K562 (cell line): ENCODE data around the gene FN3K. TPM values are rescaled to one million over a fixed set of nuclear protein-coding genes. Genes with fewer than 3 reads are reported as not detected.

Source experiments
- ESRRA ChIP-seq: fragments of 450-650 bp; IDR thresholded peaks from 2 replicates; pipeline ENCODE4 v1.6.1; 2014; ENCODE audit warnings: low read depth, mild to moderate bottlenecking, moderate library complexity, borderline replicate concordance
- KAT7 ChIP-seq: sonication (generic); formaldehyde crosslinking; IDR thresholded peaks from 2 replicates; pipeline ENCODE4 v1.8.0; 2022; ENCODE audit warnings: missing genetic modification reagents, mild to moderate bottlenecking, borderline replicate concordance
- KDM2B ChIP-seq: fragments of 250-450 bp; sonication (Bioruptor Pico); IDR thresholded peaks from 2 replicates; pipeline ENCODE4 v1.8.0; 2021; ENCODE audit warnings: mild to moderate bottlenecking, moderate library complexity
- KLF13 ChIP-seq: fragments of 450-650 bp; IDR thresholded peaks from 2 replicates; pipeline ENCODE4 v1.6.1; 2016; ENCODE audit warnings: missing genetic modification characterization, low read depth, mild to moderate bottlenecking, missing compliant biosample characterization, moderate library complexity, borderline replicate concordance
- LCOR ChIP-seq: sonication (generic); formaldehyde crosslinking; IDR thresholded peaks from 2 replicates; pipeline ENCODE4 v1.8.0; 2022; ENCODE audit warnings: mild to moderate bottlenecking, missing genetic modification reagents
- LEF1 ChIP-seq: fragments of 450-650 bp; IDR thresholded peaks from 2 replicates; pipeline ENCODE4 v1.6.1; 2016; ENCODE audit warnings: mild to moderate bottlenecking
- MBD2 ChIP-seq: sonication (generic); IDR thresholded peaks from 2 replicates; pipeline ENCODE4 v1.6.1; 2016; ENCODE audit warnings: low read depth, borderline replicate concordance
- MTA2 ChIP-seq: fragments of 450-650 bp; IDR thresholded peaks from 2 replicates; pipeline ENCODE4 v1.6.1; 2016; ENCODE audit warnings: low read depth
- NR4A1 ChIP-seq, 2 experiments: fragments of 250-450 bp in 1 of 2; fragments of 450-650 bp in 1 of 2; sonication (Bioruptor Pico) in 1 of 2; IDR thresholded peaks; 2 replicates each; pipeline versions ENCODE4 v1.4.0 to v1.6.1; 2016 to 2020; ENCODE audit warnings: mild to moderate bottlenecking in 2 of 2, missing compliant biosample characterization in 1 of 2, missing genetic modification characterization in 1 of 2, moderate library complexity in 1 of 2
- SMAD3 ChIP-seq: fragments of 450-650 bp; formaldehyde crosslinking; conservative IDR thresholded peaks from 2 replicates; pipeline ENCODE4 v1.4.0; 2020; ENCODE audit warnings: mild to moderate bottlenecking
- SUPT5H ChIP-seq: fragments of 450-650 bp; IDR thresholded peaks from 2 replicates; pipeline ENCODE4 v1.6.1; 2016
- TAF7 ChIP-seq: fragments of 450-650 bp; IDR thresholded peaks from 2 replicates; pipeline ENCODE4 v1.6.1; 2016; ENCODE audit warnings: missing genetic modification characterization, missing compliant biosample characterization
- ZKSCAN3 ChIP-seq: fragments of 250-450 bp; sonication (Bioruptor Pico); IDR thresholded peaks from 2 replicates; pipeline ENCODE4 v1.4.0; 2020
- ZNF316 ChIP-seq: fragments of 450-650 bp; IDR thresholded peaks from 2 replicates; pipeline ENCODE4 v1.6.1; 2016
- polyA plus RNA-seq, 8 experiments: library from polyadenylated mRNA; depleted of rRNA in 4 of 8; stranded (reverse) in 5 of 8; unstranded in 3 of 8; fragments of >200 nt; fragmentation: Nextera tagmentation in 2 of 8; fragmentation: Illumina TruSeq in 1 of 8; extraction: Ambion mirVana in 2 of 8; extraction: Trizol in 1 of 8; gene quantifications; 2 replicates each; pipeline versions ENCODE4 v1.2.1 to v1.2.3, GENCODE V29; 2011 to 2014; ENCODE audit warnings: inconsistent platforms in 1 of 8, missing spikeins in 1 of 8
- total RNA-seq, 7 experiments: library from RNA; depleted of rRNA in 6 of 7; stranded (reverse); fragments of >200 nt in 6 of 7; fragmentation: Illumina TruSeq in 2 of 7; extraction: Trizol in 2 of 7; gene quantifications; 2 replicates each; pipeline versions ENCODE4 v1.2.1 to v1.2.3, GENCODE V29; 2011 to 2021; ENCODE audit warnings: low replicate concordance in 1 of 7
- TF ChIP-seq, protein P1 (sequence below), 3 experiments: fragments of 200-800 bp in 1 of 3; fragments of 250-450 bp in 1 of 3; fragments of 450-650 bp in 1 of 3; sonication (Bioruptor Pico) in 1 of 3; sonication (Bioruptor generic) in 1 of 3; formaldehyde crosslinking in 1 of 3; IDR thresholded peaks; 2 replicates each; pipeline versions ENCODE4 v1.6.1 to v1.8.0; 2016 to 2022; ENCODE audit warnings: mild to moderate bottlenecking in 2 of 3, missing genetic modification characterization in 2 of 3, missing compliant biosample characterization in 1 of 3, moderate library complexity in 1 of 3
- TF ChIP-seq, protein P2 (sequence below): sonication (generic); formaldehyde crosslinking; IDR thresholded peaks from 2 replicates; pipeline ENCODE4 v1.8.1; 2023; ENCODE audit warnings: missing genetic modification reagents, mild to moderate bottlenecking, borderline replicate concordance
- TF ChIP-seq, protein P3 (sequence below): IDR thresholded peaks from 2 replicates; pipeline ENCODE4 v1.6.1; 2012; ENCODE audit warnings: low read depth, low read length, improper control_type of control experiment, borderline replicate concordance

FN3K gene
- total and polyA plus RNA-seq, 9 of the 15 experiments (the other 6 are each of a cell fraction or from before 2014, with no cell fraction given) = 0.08 to 22.7 (median 3.8) TPM

DNA sequence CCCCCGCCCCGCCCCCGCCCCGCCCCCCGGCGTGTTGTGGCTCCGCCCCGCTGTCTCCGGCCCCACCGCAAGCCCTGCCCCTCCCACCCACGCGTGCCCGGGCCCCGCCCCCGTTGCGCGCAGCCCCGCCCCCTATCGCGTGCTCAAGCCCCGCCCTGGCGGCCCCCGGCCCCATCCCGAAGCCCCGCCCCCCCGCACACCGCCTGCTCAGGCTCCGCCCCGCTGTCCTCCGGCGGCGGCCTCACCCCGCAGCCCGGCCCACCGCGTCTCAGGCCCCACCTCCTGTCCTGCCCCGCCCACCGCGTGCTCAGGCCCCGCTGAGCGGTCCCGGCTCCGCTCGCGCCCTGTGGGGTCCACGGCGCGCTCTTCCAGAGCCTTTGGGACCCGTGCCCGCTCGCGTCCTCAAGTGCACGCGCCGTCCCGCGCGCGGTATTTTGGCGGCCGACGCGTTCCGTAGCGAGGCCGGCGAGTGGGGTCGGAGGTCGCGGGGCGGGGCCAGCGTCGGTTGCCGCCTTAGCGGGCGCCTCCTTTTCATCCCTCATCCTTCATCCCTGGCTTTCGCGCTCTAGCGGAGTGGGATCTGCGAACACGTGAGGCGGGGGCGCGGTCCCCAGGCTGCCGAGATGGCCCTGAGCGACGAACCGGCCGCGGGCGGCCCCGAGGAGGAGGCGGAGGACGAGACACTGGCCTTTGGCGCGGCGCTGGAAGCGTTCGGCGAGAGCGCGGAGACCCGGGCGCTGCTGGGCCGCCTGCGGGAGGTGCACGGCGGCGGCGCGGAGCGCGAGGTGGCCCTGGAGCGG is 16.4 kb downstream of the FN3K start, which contains the start of gene TBCD (continued):
- TF ChIP-seq, protein P1, sequence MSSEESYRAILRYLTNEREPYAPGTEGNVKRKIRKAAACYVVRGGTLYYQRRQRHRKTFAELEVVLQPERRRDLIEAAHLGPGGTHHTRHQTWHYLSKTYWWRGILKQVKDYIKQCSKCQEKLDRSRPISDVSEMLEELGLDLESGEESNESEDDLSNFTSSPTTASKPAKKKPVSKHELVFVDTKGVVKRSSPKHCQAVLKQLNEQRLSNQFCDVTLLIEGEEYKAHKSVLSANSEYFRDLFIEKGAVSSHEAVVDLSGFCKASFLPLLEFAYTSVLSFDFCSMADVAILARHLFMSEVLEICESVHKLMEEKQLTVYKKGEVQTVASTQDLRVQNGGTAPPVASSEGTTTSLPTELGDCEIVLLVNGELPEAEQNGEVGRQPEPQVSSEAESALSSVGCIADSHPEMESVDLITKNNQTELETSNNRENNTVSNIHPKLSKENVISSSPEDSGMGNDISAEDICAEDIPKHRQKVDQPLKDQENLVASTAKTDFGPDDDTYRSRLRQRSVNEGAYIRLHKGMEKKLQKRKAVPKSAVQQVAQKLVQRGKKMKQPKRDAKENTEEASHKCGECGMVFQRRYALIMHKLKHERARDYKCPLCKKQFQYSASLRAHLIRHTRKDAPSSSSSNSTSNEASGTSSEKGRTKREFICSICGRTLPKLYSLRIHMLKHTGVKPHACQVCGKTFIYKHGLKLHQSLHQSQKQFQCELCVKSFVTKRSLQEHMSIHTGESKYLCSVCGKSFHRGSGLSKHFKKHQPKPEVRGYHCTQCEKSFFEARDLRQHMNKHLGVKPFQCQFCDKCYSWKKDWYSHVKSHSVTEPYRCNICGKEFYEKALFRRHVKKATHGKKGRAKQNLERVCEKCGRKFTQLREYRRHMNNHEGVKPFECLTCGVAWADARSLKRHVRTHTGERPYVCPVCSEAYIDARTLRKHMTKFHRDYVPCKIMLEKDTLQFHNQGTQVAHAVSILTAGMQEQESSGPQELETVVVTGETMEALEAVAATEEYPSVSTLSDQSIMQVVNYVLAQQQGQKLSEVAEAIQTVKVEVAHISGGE (CRISPR knock-in tag; IDR thresholded peaks at IDR 0.05) = peak in 1 of 3 experiments; percentile 70; a peak in 1 of 6 replicates
- TF ChIP-seq ZKSCAN3 (CRISPR knock-in tag) = no peak
- peak; percentile 68 for TF ChIP-seq MTA2
- TF ChIP-seq KDM2B = no peak
- peak; percentile 78; the same call in 1 of the 2 replicates for TF ChIP-seq KLF13
- TF ChIP-seq SUPT5H = peak; percentile 51
- TF ChIP-seq SMAD3 (CRISPR knock-in tag) = no peak
- TF ChIP-seq LEF1 = no peak
- TF ChIP-seq, protein P2, sequence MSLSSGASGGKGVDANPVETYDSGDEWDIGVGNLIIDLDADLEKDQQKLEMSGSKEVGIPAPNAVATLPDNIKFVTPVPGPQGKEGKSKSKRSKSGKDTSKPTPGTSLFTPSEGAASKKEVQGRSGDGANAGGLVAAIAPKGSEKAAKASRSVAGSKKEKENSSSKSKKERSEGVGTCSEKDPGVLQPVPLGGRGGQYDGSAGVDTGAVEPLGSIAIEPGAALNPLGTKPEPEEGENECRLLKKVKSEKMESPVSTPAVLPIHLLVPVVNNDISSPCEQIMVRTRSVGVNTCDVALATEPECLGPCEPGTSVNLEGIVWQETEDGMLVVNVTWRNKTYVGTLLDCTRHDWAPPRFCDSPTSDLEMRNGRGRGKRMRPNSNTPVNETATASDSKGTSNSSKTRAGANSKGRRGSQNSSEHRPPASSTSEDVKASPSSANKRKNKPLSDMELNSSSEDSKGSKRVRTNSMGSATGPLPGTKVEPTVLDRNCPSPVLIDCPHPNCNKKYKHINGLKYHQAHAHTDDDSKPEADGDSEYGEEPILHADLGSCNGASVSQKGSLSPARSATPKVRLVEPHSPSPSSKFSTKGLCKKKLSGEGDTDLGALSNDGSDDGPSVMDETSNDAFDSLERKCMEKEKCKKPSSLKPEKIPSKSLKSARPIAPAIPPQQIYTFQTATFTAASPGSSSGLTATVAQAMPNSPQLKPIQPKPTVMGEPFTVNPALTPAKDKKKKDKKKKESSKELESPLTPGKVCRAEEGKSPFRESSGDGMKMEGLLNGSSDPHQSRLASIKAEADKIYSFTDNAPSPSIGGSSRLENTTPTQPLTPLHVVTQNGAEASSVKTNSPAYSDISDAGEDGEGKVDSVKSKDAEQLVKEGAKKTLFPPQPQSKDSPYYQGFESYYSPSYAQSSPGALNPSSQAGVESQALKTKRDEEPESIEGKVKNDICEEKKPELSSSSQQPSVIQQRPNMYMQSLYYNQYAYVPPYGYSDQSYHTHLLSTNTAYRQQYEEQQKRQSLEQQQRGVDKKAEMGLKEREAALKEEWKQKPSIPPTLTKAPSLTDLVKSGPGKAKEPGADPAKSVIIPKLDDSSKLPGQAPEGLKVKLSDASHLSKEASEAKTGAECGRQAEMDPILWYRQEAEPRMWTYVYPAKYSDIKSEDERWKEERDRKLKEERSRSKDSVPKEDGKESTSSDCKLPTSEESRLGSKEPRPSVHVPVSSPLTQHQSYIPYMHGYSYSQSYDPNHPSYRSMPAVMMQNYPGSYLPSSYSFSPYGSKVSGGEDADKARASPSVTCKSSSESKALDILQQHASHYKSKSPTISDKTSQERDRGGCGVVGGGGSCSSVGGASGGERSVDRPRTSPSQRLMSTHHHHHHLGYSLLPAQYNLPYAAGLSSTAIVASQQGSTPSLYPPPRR = no peak
- TF ChIP-seq, protein P3, sequence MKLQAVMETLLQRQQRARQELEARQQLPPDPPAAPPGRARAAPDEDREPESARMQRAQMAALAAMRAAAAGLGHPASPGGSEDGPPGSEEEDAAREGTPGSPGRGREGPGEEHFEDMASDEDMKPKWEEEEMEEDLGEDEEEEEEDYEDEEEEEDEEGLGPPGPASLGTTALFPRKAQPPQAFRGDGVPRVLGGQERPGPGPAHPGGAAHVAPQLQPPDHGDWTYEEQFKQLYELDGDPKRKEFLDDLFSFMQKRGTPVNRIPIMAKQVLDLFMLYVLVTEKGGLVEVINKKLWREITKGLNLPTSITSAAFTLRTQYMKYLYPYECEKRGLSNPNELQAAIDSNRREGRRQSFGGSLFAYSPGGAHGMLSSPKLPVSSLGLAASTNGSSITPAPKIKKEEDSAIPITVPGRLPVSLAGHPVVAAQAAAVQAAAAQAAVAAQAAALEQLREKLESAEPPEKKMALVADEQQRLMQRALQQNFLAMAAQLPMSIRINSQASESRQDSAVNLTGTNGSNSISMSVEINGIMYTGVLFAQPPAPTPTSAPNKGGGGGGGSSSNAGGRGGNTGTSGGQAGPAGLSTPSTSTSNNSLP = no peak
- TF ChIP-seq ZNF316 = no peak
- TF ChIP-seq LCOR (CRISPR knock-in tag) = peak; percentile 53; the same call in 1 of the 2 replicates
- TF ChIP-seq TAF7 (tag) = no peak
- peak; percentile 50; the same call in 1 of the 2 replicates for TF ChIP-seq ESRRA
- peak; percentile 60; the same call in 1 of the 2 replicates for TF ChIP-seq KAT7 (CRISPR knock-in tag)
- peak; percentile 75; the same call in 1 of the 2 replicates for TF ChIP-seq NR4A1 (CRISPR knock-in tag; IDR thresholded peaks at IDR 0.05)
- no peak for TF ChIP-seq NR4A1 (tag; IDR thresholded peaks at IDR 0.05)
- no peak for TF ChIP-seq MBD2
